NCI-H1694 (cell line): Measurements from ENCODE around the gene GRIP1.

Source experiments
- DNase-seq: peaks from one replicate; lab custom pipeline; 2025; lab: John Stamatoyannopoulos, UW

GRIP1 gene

GRCh38 chr12:66446276-66446675, 232.6 kb downstream of the GRIP1 start:
- no peak for DNase-seq

- no peak for DNase-seq
Measured at GRCh38 chr12:66441905-66442559, 236.8 kb downstream of the GRIP1 start.

- no peak for DNase-seq
Measured at GRCh38 chr12:66438601-66439000, 240.3 kb downstream of the GRIP1 start.

GRCh38 chr12:66430106-66430505, 248.8 kb downstream of the GRIP1 start:
- no peak for DNase-seq

- DNase-seq, result no peak
Measured at GRCh38 chr12:66428870-66429269, 250.0 kb downstream of the GRIP1 start.

GRCh38 chr12:66428261-66428660, 250.6 kb downstream of the GRIP1 start:
- DNase-seq, result no peak

- DNase-seq, result no peak
Measured at GRCh38 chr12:66426696-66427095, 252.2 kb downstream of the GRIP1 start.

- DNase-seq, result no peak
Measured at GRCh38 chr12:66423266-66423665, 255.6 kb downstream of the GRIP1 start.

GRCh38 chr12:66418908-66419307, 260.0 kb downstream of the GRIP1 start:
- DNase-seq, result no peak

- DNase-seq, result no peak
Measured at GRCh38 chr12:66417217-66417616, 261.7 kb downstream of the GRIP1 start.

- peak; percentile 62 for DNase-seq
Measured at GRCh38 chr12:66409195-66409871, 269.5 kb downstream of the GRIP1 start.

GRCh38 chr12:66405395-66405794, 273.5 kb downstream of the GRIP1 start:
- no peak for DNase-seq

GRCh38 chr12:66403746-66404145, 275.1 kb downstream of the GRIP1 start:
- peak; percentile 74 for DNase-seq

GRCh38 chr12:66399911-66400306, 279.0 kb downstream of the GRIP1 start:
- DNase-seq, result no peak

GRCh38 chr12:66398931-66399910, 279.7 kb downstream of the GRIP1 start:
- DNase-seq, result peak; percentile 59

- DNase-seq, result peak; percentile 25
Measured at GRCh38 chr12:66397574-66398290, 281.1 kb downstream of the GRIP1 start.

GRCh38 chr12:66393890-66394289, 285.0 kb downstream of the GRIP1 start:
- DNase-seq, result no peak

GRCh38 chr12:66392266-66392915, 286.5 kb downstream of the GRIP1 start:
- peak; percentile 33 for DNase-seq

- no peak for DNase-seq
Measured at GRCh38 chr12:66388517-66388916, 290.4 kb downstream of the GRIP1 start.

GRCh38 chr12:66387117-66387516, 291.8 kb downstream of the GRIP1 start:
- peak; percentile 86 for DNase-seq

GRCh38 chr12:66380769-66381535, 297.9 kb downstream of the GRIP1 start:
- no peak for DNase-seq
